ENCODE measurements around the gene EPG5. TPM values are rescaled to one million over a fixed set of nuclear protein-coding genes. Genes with fewer than 3 reads are reported as not detected.

EPG5 gene
- polyA plus RNA-seq, 2 of the 4 experiments (the other 2 are of a cell fraction): 3.8 to 10.7 TPM

GRCh38 chr18:45916302-45916701, 50.8 kb downstream of the EPG5 start:
- DNase-seq (ENCODE audit: low read depth in 1 of 2, low spot score in 1 of 2) (peak in 1 of 2 experiments; percentile 10), ATAC-seq (no peak), FAIRE-seq (no peak)
- no peak overlapping the region for H3K27ac ChIP-seq
- TF ChIP-seq, protein P1, sequence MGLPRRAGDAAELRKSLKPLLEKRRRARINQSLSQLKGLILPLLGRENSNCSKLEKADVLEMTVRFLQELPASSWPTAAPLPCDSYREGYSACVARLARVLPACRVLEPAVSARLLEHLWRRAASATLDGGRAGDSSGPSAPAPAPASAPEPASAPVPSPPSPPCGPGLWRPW (IDR thresholded peaks at IDR 0.05): no peak
- TF ChIP-seq TP53 (CRISPR knock-in tag; IDR thresholded peaks at IDR 0.05): no peak
- TF ChIP-seq CEBPB (IDR thresholded peaks at IDR 0.05): no peak
- TF ChIP-seq RAD21 (conservative IDR thresholded peaks at IDR 0.05 in 1 of 2, IDR thresholded peaks at IDR 0.05 in 1 of 2): no peak
- no peak for TF ChIP-seq MAFK (IDR thresholded peaks at IDR 0.05; ENCODE audit: partially characterized antibody)
- no peak for TF ChIP-seq TFCP2L1 (CRISPR knock-in tag; IDR thresholded peaks at IDR 0.05)
- TF ChIP-seq, protein P2, sequence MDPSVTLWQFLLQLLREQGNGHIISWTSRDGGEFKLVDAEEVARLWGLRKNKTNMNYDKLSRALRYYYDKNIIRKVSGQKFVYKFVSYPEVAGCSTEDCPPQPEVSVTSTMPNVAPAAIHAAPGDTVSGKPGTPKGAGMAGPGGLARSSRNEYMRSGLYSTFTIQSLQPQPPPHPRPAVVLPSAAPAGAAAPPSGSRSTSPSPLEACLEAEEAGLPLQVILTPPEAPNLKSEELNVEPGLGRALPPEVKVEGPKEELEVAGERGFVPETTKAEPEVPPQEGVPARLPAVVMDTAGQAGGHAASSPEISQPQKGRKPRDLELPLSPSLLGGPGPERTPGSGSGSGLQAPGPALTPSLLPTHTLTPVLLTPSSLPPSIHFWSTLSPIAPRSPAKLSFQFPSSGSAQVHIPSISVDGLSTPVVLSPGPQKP (IDR thresholded peaks at IDR 0.05; ENCODE audit: low read depth, low read length): no peak
- TF ChIP-seq EHMT2 (IDR thresholded peaks at IDR 0.05; ENCODE audit: low read depth): no peak
- no peak for TF ChIP-seq CBX2 (IDR thresholded peaks at IDR 0.05; ENCODE audit: borderline replicate concordance, low read depth)
- no peak for TF ChIP-seq EHF (CRISPR knock-in tag; IDR thresholded peaks at IDR 0.05)
- TF ChIP-seq HEYL (CRISPR knock-in tag; IDR thresholded peaks at IDR 0.05): no peak
- no peak for TF ChIP-seq FOXS1 (CRISPR knock-in tag; IDR thresholded peaks at IDR 0.05)
- no peak for TF ChIP-seq RNF2 (IDR thresholded peaks at IDR 0.05; ENCODE audit: borderline replicate concordance, low read depth)
- TF ChIP-seq, protein P3, sequence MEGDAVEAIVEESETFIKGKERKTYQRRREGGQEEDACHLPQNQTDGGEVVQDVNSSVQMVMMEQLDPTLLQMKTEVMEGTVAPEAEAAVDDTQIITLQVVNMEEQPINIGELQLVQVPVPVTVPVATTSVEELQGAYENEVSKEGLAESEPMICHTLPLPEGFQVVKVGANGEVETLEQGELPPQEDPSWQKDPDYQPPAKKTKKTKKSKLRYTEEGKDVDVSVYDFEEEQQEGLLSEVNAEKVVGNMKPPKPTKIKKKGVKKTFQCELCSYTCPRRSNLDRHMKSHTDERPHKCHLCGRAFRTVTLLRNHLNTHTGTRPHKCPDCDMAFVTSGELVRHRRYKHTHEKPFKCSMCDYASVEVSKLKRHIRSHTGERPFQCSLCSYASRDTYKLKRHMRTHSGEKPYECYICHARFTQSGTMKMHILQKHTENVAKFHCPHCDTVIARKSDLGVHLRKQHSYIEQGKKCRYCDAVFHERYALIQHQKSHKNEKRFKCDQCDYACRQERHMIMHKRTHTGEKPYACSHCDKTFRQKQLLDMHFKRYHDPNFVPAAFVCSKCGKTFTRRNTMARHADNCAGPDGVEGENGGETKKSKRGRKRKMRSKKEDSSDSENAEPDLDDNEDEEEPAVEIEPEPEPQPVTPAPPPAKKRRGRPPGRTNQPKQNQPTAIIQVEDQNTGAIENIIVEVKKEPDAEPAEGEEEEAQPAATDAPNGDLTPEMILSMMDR (IDR thresholded peaks at IDR 0.05): no peak
- no peak overlapping the region for H3K4me2 ChIP-seq
- no peaks in the 10 kb centered on the region for H3K4me1 ChIP-seq
- no peaks in the 10 kb centered on the region for H3K9me3 ChIP-seq
- ChIA-PET CTCF (interaction anchor here (1.9 kb wide), 1 partner anchor 36 kb away, joined by 6 read pairs; no protein-coding TSS in a partner anchor), POLR2A (no interaction called here)
- 84% methylated on average over 8 of the region's 8 CpGs for WGBS (ENCODE audit: missing lambda C conversion rate)
- no peak overlapping the region for H3K4me3 ChIP-seq

DNA sequence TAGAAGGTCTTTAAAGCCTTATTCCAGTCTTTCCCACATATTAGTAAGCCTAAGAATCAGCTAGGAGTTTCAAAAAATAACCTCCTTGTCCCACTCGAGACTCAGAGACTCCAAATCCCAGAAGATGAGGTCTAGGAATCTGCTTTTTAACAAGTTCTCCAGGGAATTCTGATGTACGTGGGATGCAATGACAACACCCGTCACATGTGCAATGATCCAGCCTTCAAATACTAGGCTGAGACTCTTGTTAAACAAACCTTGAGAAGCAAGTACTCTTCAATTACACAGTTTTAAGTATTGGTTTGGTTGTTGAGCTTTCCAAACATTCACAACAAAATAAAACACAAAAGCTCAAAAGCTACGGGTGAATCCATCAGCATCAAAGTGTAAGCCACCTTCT, 53.9 kb downstream of the EPG5 start:
- DNase-seq (ENCODE audit: low read depth in 1 of 2, low spot score in 1 of 2): no peak
- H3K4me2 ChIP-seq: no peak overlapping the region
- H3K4me3 ChIP-seq: no peak overlapping the region
- ChIA-PET POLR2A (no interaction called here), CTCF (interaction anchor here (1.0 to 1.4 kb wide), 2 partner anchors 9 to 249 kb away, joined by 3 to 5 read pairs; no protein-coding TSS in a partner anchor)
- ATAC-seq: no peak
- no peaks in the 10 kb centered on the region for H3K4me1 ChIP-seq
- WGBS (ENCODE audit: missing lambda C conversion rate): 90% methylated on average over 4 of the region's 4 CpGs
- H3K27ac ChIP-seq: no peak overlapping the region
- H3K9me3 ChIP-seq: no peaks in the 10 kb centered on the region
- FAIRE-seq: no peak
- TF ChIP-seq BHLHE40 (IDR thresholded peaks at IDR 0.05; ENCODE audit: low read depth, low read length): no peak

- no peaks in the 10 kb centered on the region for H3K4me1 ChIP-seq
- CTCF ChIA-PET: interaction anchor here (0.6 to 2.4 kb wide), 17 partner anchors 10 to 256 kb away, joined by 3 to 15 read pairs (median 4); no protein-coding TSS in a partner anchor
- POLR2A ChIA-PET: no interaction called here
Measured at GRCh38 chr18:45910405-45911023, 56.6 kb downstream of the EPG5 start.

More at GRCh38 chr18:45910405-45911023, 56.6 kb downstream of the EPG5 start:
- 32% methylated on average over 4 of the region's 4 CpGs for WGBS (ENCODE audit: missing lambda C conversion rate)
- Histone ChIP-seq H3K4me3 (no peak overlapping the region), H3K4me2 (no peak overlapping the region), H3K9me3 (no peaks in the 10 kb centered on the region), H3K27ac (no peak overlapping the region)
- ATAC-seq (peak; percentile 81 to 90; a peak in 5 of 6 replicates), FAIRE-seq (no peak), DNase-seq (ENCODE audit: low read depth in 1 of 2, low spot score in 1 of 2) (peak; percentile 46 to 53)
- no peak for TF ChIP-seq USF2 (IDR thresholded peaks at IDR 0.05)
- TF ChIP-seq FOXS1 (CRISPR knock-in tag; IDR thresholded peaks at IDR 0.05): no peak
- TF ChIP-seq KDM1A (IDR thresholded peaks at IDR 0.05; ENCODE audit: low read depth): no peak
- no peak for TF ChIP-seq FOSL2 (IDR thresholded peaks at IDR 0.05)
- TF ChIP-seq FOSL2 (CRISPR knock-in tag; IDR thresholded peaks at IDR 0.05): no peak
- TF ChIP-seq, protein P4, sequence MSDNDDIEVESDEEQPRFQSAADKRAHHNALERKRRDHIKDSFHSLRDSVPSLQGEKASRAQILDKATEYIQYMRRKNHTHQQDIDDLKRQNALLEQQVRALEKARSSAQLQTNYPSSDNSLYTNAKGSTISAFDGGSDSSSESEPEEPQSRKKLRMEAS (IDR thresholded peaks at IDR 0.05): no peak
- TF ChIP-seq RAD21 (conservative IDR thresholded peaks at IDR 0.05 in 1 of 2, IDR thresholded peaks at IDR 0.05 in 1 of 2): peak; percentile 66 to 74
- no peak for TF ChIP-seq ESRRA (IDR thresholded peaks at IDR 0.05; ENCODE audit: borderline replicate concordance, low read length)
- no peak for TF ChIP-seq RFX5 (IDR thresholded peaks at IDR 0.05)
- TF ChIP-seq, protein P1 (IDR thresholded peaks at IDR 0.05): no peak
- TF ChIP-seq, protein P3 (IDR thresholded peaks at IDR 0.05): peak; percentile 64
- no peak for TF ChIP-seq MAFK (IDR thresholded peaks at IDR 0.05; ENCODE audit: partially characterized antibody)
- peak; percentile 67 for TF ChIP-seq SMC3 (IDR thresholded peaks at IDR 0.05)
- no peak for TF ChIP-seq MAZ (IDR thresholded peaks at IDR 0.05; ENCODE audit: borderline replicate concordance, low read depth, low read length)
- no peak for TF ChIP-seq HOXA7 (CRISPR knock-in tag; IDR thresholded peaks at IDR 0.05)

Data from A549 (cell line).